HCT116 (cell line): ENCODE data around the gene GPR12. TPM values are rescaled to one million over a fixed set of nuclear protein-coding genes. Genes with fewer than 3 reads are reported as not detected.

ENCODE experiments used
- ATAC-seq: fragments of 200-7000 bp; cut with Tn5 transposase; 2 replicates; pipeline ENCODE4 v1.9.1; 2020; ENCODE audit warnings: mild to moderate bottlenecking, moderate library complexity
- BruUV-seq: library from RNA; stranded (reverse); fragments of 400-500 nt; replicated peaks from 2 replicates; lab custom pipeline; 2021; lab: Mats Ljungman, UMichigan
- CTCF ChIA-PET: fragments of 300-600 bp; sonication (Branson Sonifier 250); formaldehyde crosslinking; loops from one replicate; lab custom pipeline; 2021; ENCODE audit warnings: antibody characterized with exemption; lab: Charles Lee
- POLR2A ChIA-PET: fragments of 300-600, 350-600 bp; sonication (Branson Sonifier 250); formaldehyde crosslinking; loops from one replicate; lab custom pipeline; 2021; ENCODE audit warnings: antibody characterized with exemption; lab: Charles Lee
- RAD21 ChIA-PET, 2 experiments: fragments of 300-600 bp; sonication (Branson Sonifier 250); formaldehyde crosslinking; loops; one replicate each; lab custom pipeline; 2023; ENCODE audit warnings: low total read pairs in 2 of 2; ENCODE audit not compliant: uncharacterized antibody in 2 of 2, unreplicated experiment in 2 of 2, low non-redundant PET in 1 of 2; lab: Charles Lee
- DNase-seq: peaks from one replicate; pipeline ENCODE4 v3.0.0-alpha.2; 2010; ENCODE audit warnings: low read depth, low spot score
- H2AFZ ChIP-seq: fragments of 200-600 bp; shearing (Covaris generic), sonication (generic); 2 replicates; pipeline ENCODE4 v1.6.1; 2017; ENCODE audit warnings: low read depth, mixed run types, mixed read lengths, antibody characterized with exemption, low read length; ENCODE audit not compliant: poor library complexity, severe bottlenecking
- H3K27ac ChIP-seq: 2 replicates; pipeline ENCODE4 v1.5.1; 2012; ENCODE audit warnings: low read depth, low read length
- H3K27me3 ChIP-seq: fragments of 200-600 bp; sonication (generic); 2 replicates; pipeline ENCODE4 v1.6.1; 2016; ENCODE audit warnings: mixed run types, low read length, mixed read lengths; ENCODE audit not compliant: insufficient read depth
- H3K36me3 ChIP-seq, 2 experiments: fragments of 200-500 bp in 1 of 2; fragments of 200-600 bp in 1 of 2; sonication (Bioruptor generic) in 1 of 2; sonication (generic) in 1 of 2; 2 replicates each; pipeline versions ENCODE4 v1.5.1 to v1.6.1; 2014 to 2016; ENCODE audit warnings: low read length in 2 of 2, inconsistent platforms in 1 of 2, mixed read lengths in 1 of 2, mixed run types in 1 of 2; ENCODE audit not compliant: insufficient read depth in 2 of 2, control insufficient read depth in 1 of 2
- H3K4me1 ChIP-seq, 2 experiments: fragments of 200-600 bp in 1 of 2; sonication (generic) in 1 of 2; 2 replicates each; pipeline versions ENCODE4 v1.5.1 to v1.6.1; 2012 to 2017; ENCODE audit warnings: low read length in 2 of 2, inconsistent platforms in 1 of 2, mild to moderate bottlenecking in 1 of 2, mixed read lengths in 1 of 2, mixed run types in 1 of 2, moderate library complexity in 1 of 2; ENCODE audit not compliant: insufficient read depth in 2 of 2, control insufficient read depth in 1 of 2
- H3K4me2 ChIP-seq: fragments of 200-600 bp; sonication (generic); 2 replicates; pipeline ENCODE4 v1.6.1; 2017; ENCODE audit warnings: mixed run types, low read length, mixed read lengths
- H3K4me3 ChIP-seq, 2 experiments: fragments of 200-600 bp in 1 of 2; sonication (generic) in 1 of 2; replicated peaks in 1 of 2; 2 replicates each; pipeline ENCODE4 v1.5.1; 2011 to 2016; ENCODE audit warnings: low read length in 2 of 2, control low read depth in 1 of 2, low read depth in 1 of 2, mild to moderate bottlenecking in 1 of 2, mixed read lengths in 1 of 2, mixed run types in 1 of 2
- H3K79me2 ChIP-seq: fragments of 200-600 bp; sonication (generic); 2 replicates; pipeline ENCODE4 v1.6.1; 2017; ENCODE audit warnings: mild to moderate bottlenecking, mixed run types, low read length, moderate library complexity, mixed read lengths; ENCODE audit not compliant: insufficient read depth
- H3K9ac ChIP-seq: fragments of 200-600 bp; sonication (generic); 2 replicates; pipeline ENCODE4 v1.6.1; 2016; ENCODE audit warnings: low read length, mixed read lengths
- H3K9me2 ChIP-seq: fragments of 200-600 bp; sonication (generic), shearing (Covaris generic); 2 replicates; pipeline ENCODE4 v1.6.1; 2017; ENCODE audit warnings: mixed run types, mild to moderate bottlenecking, moderate library complexity; ENCODE audit not compliant: insufficient read depth
- H3K9me3 ChIP-seq, 2 experiments: fragments of 200-500 bp in 1 of 2; fragments of 200-600 bp in 1 of 2; sonication (Bioruptor generic) in 1 of 2; sonication (generic) in 1 of 2; 2 replicates each; pipeline ENCODE4 v1.6.1; 2014 to 2017; ENCODE audit warnings: low read length in 2 of 2, mixed read lengths in 2 of 2, inconsistent platforms in 1 of 2, low read depth in 1 of 2, mild to moderate bottlenecking in 1 of 2, mixed run types in 1 of 2, moderate library complexity in 1 of 2; ENCODE audit not compliant: control insufficient read depth in 1 of 2, insufficient read depth in 1 of 2
- H4K20me1 ChIP-seq: fragments of 200-600 bp; sonication (generic), shearing (Covaris generic); 2 replicates; pipeline ENCODE4 v1.6.1; 2017; ENCODE audit warnings: mixed run types, mild to moderate bottlenecking, moderate library complexity; ENCODE audit not compliant: insufficient read depth
- CBX3 ChIP-seq: IDR thresholded peaks from 2 replicates; pipeline ENCODE4 v1.6.1; 2012; ENCODE audit warnings: low read depth
- CEBPB ChIP-seq: IDR thresholded peaks from 2 replicates; pipeline ENCODE4 v1.6.1; 2012; ENCODE audit warnings: low read depth
- EZH2 ChIP-seq: fragments of 200-600 bp; sonication (generic); IDR thresholded peaks from 2 replicates; pipeline ENCODE4 v1.6.1; 2017; ENCODE audit warnings: antibody characterized with exemption, mixed run types
- EZH2phosphoT487 ChIP-seq: fragments of 200-600 bp; IDR thresholded peaks from 2 replicates; pipeline ENCODE4 v1.6.1; 2018; ENCODE audit warnings: antibody characterized with exemption, borderline replicate concordance
- FOSL1 ChIP-seq: IDR thresholded peaks from 2 replicates; pipeline ENCODE4 v1.6.1; 2012; ENCODE audit warnings: low read depth
- JUND ChIP-seq: IDR thresholded peaks from 2 replicates; pipeline ENCODE4 v1.6.1; 2012
- POLR2A ChIP-seq: IDR thresholded peaks from 2 replicates; pipeline ENCODE4 v1.7.0; 2011; ENCODE audit warnings: borderline replicate concordance; ENCODE audit not compliant: insufficient read depth, insufficient read length; ENCODE audit errors: extremely low read depth
- RAD21 ChIP-seq: IDR thresholded peaks from 2 replicates; pipeline ENCODE4 v1.6.1; 2012; ENCODE audit warnings: low read depth, mild to moderate bottlenecking
- SIN3A ChIP-seq: IDR thresholded peaks from 2 replicates; pipeline ENCODE4 v1.6.1; 2012; ENCODE audit warnings: low read depth
- SP1 ChIP-seq: IDR thresholded peaks from 2 replicates; pipeline ENCODE4 v1.6.1; 2012; ENCODE audit warnings: low read depth
- SRF ChIP-seq: IDR thresholded peaks from 2 replicates; pipeline ENCODE4 v1.6.1; 2012; ENCODE audit warnings: low read depth
- TCF7L2 ChIP-seq: IDR thresholded peaks from 2 replicates; pipeline ENCODE4 v1.7.0; 2011; ENCODE audit warnings: borderline replicate concordance, inconsistent platforms; ENCODE audit not compliant: insufficient read depth, insufficient read length; ENCODE audit errors: extremely low read depth
- ZFX ChIP-seq: fragments of 450-650 bp; IDR thresholded peaks from 2 replicates; pipeline ENCODE4 v1.6.1; 2017
- ZNF274 ChIP-seq: fragments of 200-500 bp; sonication (Bioruptor generic); IDR thresholded peaks from 2 replicates; pipeline ENCODE4 v1.6.1; 2014; ENCODE audit warnings: mild to moderate bottlenecking, low read depth, low read length, inconsistent platforms
- intact Hi-C: fragments of 100-400 bp; cut with micrococcal nuclease; formaldehyde crosslinking; loops from 2 replicates; pipeline ENCODE4 v1.10.0; 2022
- total RNA-seq: library from RNA; stranded (reverse); gene quantifications from one replicate; pipeline ENCODE4 v1.2.1, GENCODE V29; 2021; ENCODE audit not compliant: unreplicated experiment
- TF ChIP-seq, protein P1 (sequence below): IDR thresholded peaks from 2 replicates; pipeline ENCODE4 v1.6.1; 2011; ENCODE audit warnings: mild to moderate bottlenecking, low read length, moderate library complexity; ENCODE audit not compliant: insufficient replicate concordance; ENCODE audit errors: extremely low read depth
- TF ChIP-seq, protein P2 (sequence below): IDR thresholded peaks from 2 replicates; pipeline ENCODE4 v1.6.1; 2012
- TF ChIP-seq, protein P3 (sequence below), 3 experiments: fragments of 200-600 bp in 1 of 3; sonication (generic) in 1 of 3; IDR thresholded peaks in 2 of 3; conservative IDR thresholded peaks in 1 of 3; 2 replicates each; pipeline ENCODE4 v1.5.1; 2012 to 2017; ENCODE audit warnings: low read depth in 2 of 3, low read length in 2 of 3, antibody characterized with exemption in 1 of 3, borderline replicate concordance in 1 of 3, control low read depth in 1 of 3, mild to moderate bottlenecking in 1 of 3, mixed read lengths in 1 of 3, mixed run types in 1 of 3, moderate library complexity in 1 of 3; ENCODE audit not compliant: insufficient read depth in 1 of 3

The GPR12 gene
- total RNA-seq, 1 experiment from 2014 or later = not detected

- H3K9me3 ChIP-seq = no peaks in the 10 kb centered on the region
- H4K20me1 ChIP-seq = no peaks in the 10 kb centered on the region
- H3K9me2 ChIP-seq = no peaks in the 10 kb centered on the region
- no peaks in the 10 kb centered on the region for H3K4me1 ChIP-seq
- no peak overlapping the region for H3K27ac ChIP-seq
- H2AFZ ChIP-seq = no peak overlapping the region
- no peak overlapping the region for H3K4me2 ChIP-seq
- intact Hi-C loops = no loop called here
- ChIA-PET CTCF (no interaction called here), POLR2A (no interaction called here), RAD21 (no interaction called here)
- H3K27me3 ChIP-seq = peaks cover 70% of the 10 kb centered on the region
- no peak overlapping the region for H3K4me3 ChIP-seq
- H3K9ac ChIP-seq = no peak overlapping the region
- BruUV-seq = no TSS peak
- no peak for DNase-seq
- ATAC-seq = no peak
- no peaks in the 10 kb centered on the region for H3K79me2 ChIP-seq
- H3K36me3 ChIP-seq = no peaks in the 10 kb centered on the region
- TF ChIP-seq POLR2A (no peak), ZNF274 (no peak), TCF7L2 (no peak), SRF (no peak), JUND (no peak), CEBPB (no peak), SIN3A (no peak), EZH2 (no peak)
- TF ChIP-seq, protein P1, sequence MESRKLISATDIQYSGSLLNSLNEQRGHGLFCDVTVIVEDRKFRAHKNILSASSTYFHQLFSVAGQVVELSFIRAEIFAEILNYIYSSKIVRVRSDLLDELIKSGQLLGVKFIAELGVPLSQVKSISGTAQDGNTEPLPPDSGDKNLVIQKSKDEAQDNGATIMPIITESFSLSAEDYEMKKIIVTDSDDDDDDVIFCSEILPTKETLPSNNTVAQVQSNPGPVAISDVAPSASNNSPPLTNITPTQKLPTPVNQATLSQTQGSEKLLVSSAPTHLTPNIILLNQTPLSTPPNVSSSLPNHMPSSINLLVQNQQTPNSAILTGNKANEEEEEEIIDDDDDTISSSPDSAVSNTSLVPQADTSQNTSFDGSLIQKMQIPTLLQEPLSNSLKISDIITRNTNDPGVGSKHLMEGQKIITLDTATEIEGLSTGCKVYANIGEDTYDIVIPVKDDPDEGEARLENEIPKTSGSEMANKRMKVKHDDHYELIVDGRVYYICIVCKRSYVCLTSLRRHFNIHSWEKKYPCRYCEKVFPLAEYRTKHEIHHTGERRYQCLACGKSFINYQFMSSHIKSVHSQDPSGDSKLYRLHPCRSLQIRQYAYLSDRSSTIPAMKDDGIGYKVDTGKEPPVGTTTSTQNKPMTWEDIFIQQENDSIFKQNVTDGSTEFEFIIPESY = no peak
Observed at GRCh38 chr13:26780411-26780810, 19.8 kb upstream of the GPR12 start.

DNA sequence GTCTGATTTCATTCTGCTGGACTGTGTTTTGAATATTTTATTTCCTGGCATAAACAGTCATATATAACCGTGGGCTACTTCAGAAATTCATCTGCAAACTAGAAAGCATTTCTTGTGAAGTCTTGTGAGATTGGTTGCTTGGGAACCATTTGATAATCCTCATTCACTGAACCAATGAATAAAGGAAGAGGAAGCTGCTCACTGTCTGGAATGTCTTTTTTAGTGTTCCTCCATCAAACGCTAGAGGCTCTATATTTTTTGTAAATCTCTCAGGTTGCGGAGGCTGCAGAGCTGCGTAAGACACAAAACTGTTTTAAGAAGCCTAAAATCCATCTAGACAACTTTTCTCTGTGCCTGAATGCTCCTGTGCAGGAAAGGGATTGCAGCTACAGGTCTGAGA lies 18.7 kb upstream of the GPR12 start:
- peaks cover 66% of the 10 kb centered on the region for H3K27me3 ChIP-seq
- ATAC-seq (no peak), DNase-seq (no peak)
- H3K4me2 ChIP-seq = no peak overlapping the region
- H3K79me2 ChIP-seq = no peaks in the 10 kb centered on the region
- H3K9me2 ChIP-seq = no peaks in the 10 kb centered on the region
- no TSS peak for BruUV-seq
- no peaks in the 10 kb centered on the region for H4K20me1 ChIP-seq
- no peaks in the 10 kb centered on the region for H3K4me1 ChIP-seq
- no peak overlapping the region for H3K9ac ChIP-seq
- intact Hi-C loops = no loop called here
- RAD21 ChIA-PET = no interaction called here
- POLR2A ChIA-PET = no interaction called here
- no peak overlapping the region for H2AFZ ChIP-seq
- no peak overlapping the region for H3K27ac ChIP-seq
- H3K9me3 ChIP-seq = no peaks in the 10 kb centered on the region
- CTCF ChIA-PET = no interaction called here
- no peaks in the 10 kb centered on the region for H3K36me3 ChIP-seq
- no peak overlapping the region for H3K4me3 ChIP-seq
- TF ChIP-seq TCF7L2 (no peak), SIN3A (no peak), CBX3 (no peak), SP1 (no peak), ZFX (no peak), RAD21 (no peak), JUND (no peak), POLR2A (no peak), FOSL1 (no peak), EZH2phosphoT487 (no peak), CEBPB (no peak)
- TF ChIP-seq, protein P2, sequence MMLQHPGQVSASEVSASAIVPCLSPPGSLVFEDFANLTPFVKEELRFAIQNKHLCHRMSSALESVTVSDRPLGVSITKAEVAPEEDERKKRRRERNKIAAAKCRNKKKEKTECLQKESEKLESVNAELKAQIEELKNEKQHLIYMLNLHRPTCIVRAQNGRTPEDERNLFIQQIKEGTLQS = no peak
- TF ChIP-seq, protein P3, sequence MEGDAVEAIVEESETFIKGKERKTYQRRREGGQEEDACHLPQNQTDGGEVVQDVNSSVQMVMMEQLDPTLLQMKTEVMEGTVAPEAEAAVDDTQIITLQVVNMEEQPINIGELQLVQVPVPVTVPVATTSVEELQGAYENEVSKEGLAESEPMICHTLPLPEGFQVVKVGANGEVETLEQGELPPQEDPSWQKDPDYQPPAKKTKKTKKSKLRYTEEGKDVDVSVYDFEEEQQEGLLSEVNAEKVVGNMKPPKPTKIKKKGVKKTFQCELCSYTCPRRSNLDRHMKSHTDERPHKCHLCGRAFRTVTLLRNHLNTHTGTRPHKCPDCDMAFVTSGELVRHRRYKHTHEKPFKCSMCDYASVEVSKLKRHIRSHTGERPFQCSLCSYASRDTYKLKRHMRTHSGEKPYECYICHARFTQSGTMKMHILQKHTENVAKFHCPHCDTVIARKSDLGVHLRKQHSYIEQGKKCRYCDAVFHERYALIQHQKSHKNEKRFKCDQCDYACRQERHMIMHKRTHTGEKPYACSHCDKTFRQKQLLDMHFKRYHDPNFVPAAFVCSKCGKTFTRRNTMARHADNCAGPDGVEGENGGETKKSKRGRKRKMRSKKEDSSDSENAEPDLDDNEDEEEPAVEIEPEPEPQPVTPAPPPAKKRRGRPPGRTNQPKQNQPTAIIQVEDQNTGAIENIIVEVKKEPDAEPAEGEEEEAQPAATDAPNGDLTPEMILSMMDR (IDR thresholded peaks at IDR 0.05 in 2 of 3, conservative IDR thresholded peaks at IDR 0.05 in 1 of 3; ENCODE audit: borderline replicate concordance in 1 of 3, insufficient read depth in 1 of 3, low read depth in 2 of 3, low read length in 2 of 3) = no peak
